ENCODE results near the gene CABP5. TPM values are rescaled to one million over a fixed set of nuclear protein-coding genes. Genes with fewer than 3 reads are reported as not detected.

CABP5 gene
- total RNA-seq, 1 experiment from 2014 or later: not detected

GRCh38 chr19:48025480-48025879 is 18.4 kb downstream of the CABP5 start:
- Histone ChIP-seq H3K23ac (ENCODE audit: insufficient read length, low read depth, low read length) (no peak overlapping the region), H3K27me3 (ENCODE audit: insufficient read depth, low read length) (no peaks in the 10 kb centered on the region; the same call in 1 of the 2 replicates), H2AFZ (ENCODE audit: low read length) (no peak overlapping the region), H3K79me2 (ENCODE audit: insufficient read depth, low read length) (no peaks in the 10 kb centered on the region), H3K23me2 (ENCODE audit: insufficient read length, low read depth, low read length, poor library complexity, severe bottlenecking) (no peaks in the 10 kb centered on the region), H3K79me1 (ENCODE audit: insufficient read depth, low read depth, low read length, poor library complexity, severe bottlenecking) (no peaks in the 10 kb centered on the region), H3K4me1 (ENCODE audit: insufficient read depth, low read length) (no peaks in the 10 kb centered on the region), H3K27ac (ENCODE audit: insufficient read length, low read depth, low read length) (no peak overlapping the region), H4K91ac (ENCODE audit: insufficient read length, low read depth, low read length) (no peak overlapping the region), H2AK5ac (ENCODE audit: insufficient read length, low read length) (no peak overlapping the region), H2BK15ac (ENCODE audit: low read depth, low read length) (no peak overlapping the region), H4K5ac (ENCODE audit: insufficient read length, low read depth, low read length) (no peak overlapping the region), H2BK20ac (ENCODE audit: low read depth, low read length, poor library complexity, severe bottlenecking) (no peak overlapping the region), H3K9ac (ENCODE audit: extremely low read depth, insufficient read length, low read length) (no peak overlapping the region), H2BK120ac (ENCODE audit: low read depth, low read length, poor library complexity, severe bottlenecking) (no peak overlapping the region), H3K4me2 (ENCODE audit: insufficient read depth, insufficient read length, low read length) (no peak overlapping the region), H2BK5ac (ENCODE audit: insufficient read length, low read length) (no peak overlapping the region), H3K56ac (ENCODE audit: insufficient read length, low read depth, low read length) (no peak overlapping the region), H3T11ph (ENCODE audit: low read length) (no peak overlapping the region), H3K4ac (ENCODE audit: low read depth, low read length) (no peak overlapping the region), H3K9me3 (ENCODE audit: control insufficient read depth, low read depth, low read length) (no peaks in the 10 kb centered on the region), H3K18ac (ENCODE audit: insufficient read length, low read depth, low read length) (no peak overlapping the region), H2BK12ac (ENCODE audit: insufficient read length, low read depth, low read length) (no peak overlapping the region), H3K14ac (ENCODE audit: insufficient read depth, low read length) (no peak overlapping the region), H4K20me1 (ENCODE audit: control insufficient read depth, insufficient read depth, insufficient read length) (no peaks in the 10 kb centered on the region), H4K8ac (replicated peaks; ENCODE audit: insufficient read length, low read depth, low read length) (no peak overlapping the region)
- no CpG with 5 or more reads among the region's 3 CpGs for WGBS (ENCODE audit: extremely low coverage, insufficient read length, low lambda C conversion rate)
- no peak for DNase-seq
- Mint-ChIP-seq H3K27me3 (ENCODE audit: low read depth) (peaks cover 23% of the 10 kb centered on the region), H3K27ac (no peak overlapping the region), H3K36me3 (ENCODE audit: insufficient read depth in 1 of 3, low read depth in 3 of 3) (no peaks in the 10 kb centered on the region), H3K9me3 (peaks cover 0 to 3% of the 10 kb centered on the region in 2 experiments; a peak in 1 of 5 replicates), H3K4me3 (no peak overlapping the region), H3K4me1 (peaks cover 15 to 23% of the 10 kb centered on the region in 2 experiments)
- no peak for TF ChIP-seq CTCF (conservative IDR thresholded peaks at IDR 0.05)
